ENCODE measurements around the gene YIPF7.
A peak's percentile ranks its signal among the peaks of the same experiment; 100 is the strongest.

The YIPF7 gene

DNA sequence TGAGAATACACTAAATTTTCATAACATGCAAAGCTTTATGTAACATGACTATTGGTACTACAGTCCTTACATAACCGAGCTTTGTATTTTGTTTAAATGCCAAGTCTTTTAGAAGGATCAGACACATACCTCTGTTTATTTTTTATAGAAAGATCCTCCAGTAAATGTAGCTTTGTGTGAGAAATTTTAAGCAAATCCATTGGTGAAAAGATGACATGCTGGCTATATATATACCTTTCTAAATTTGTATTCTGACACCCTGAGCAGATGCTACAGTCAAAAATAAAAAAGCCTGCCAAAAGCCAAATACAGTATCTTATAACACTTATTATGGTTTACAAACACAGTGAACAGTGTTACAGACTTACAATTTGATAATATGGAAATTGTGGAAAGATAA is at the start of gene YIPF7:
TSS of gene YIPF7 (minus strand) at position 201 of the 400 bp plus-strand sequence. CDS start 1,525 bp downstream, outside the sequence.
- no peak for DNase-seq (ENCODE audit: low read depth in 3 of 3)

GRCh38 chr4:44701037-44701436 is 49.6 kb upstream of the YIPF7 start:
- no peak for DNase-seq (ENCODE audit: low read depth in 3 of 3)

- DNase-seq (ENCODE audit: low read depth in 3 of 3) = no peak
Measured at GRCh38 chr4:44700427-44700826, 49.0 kb upstream of the YIPF7 start.

DNA sequence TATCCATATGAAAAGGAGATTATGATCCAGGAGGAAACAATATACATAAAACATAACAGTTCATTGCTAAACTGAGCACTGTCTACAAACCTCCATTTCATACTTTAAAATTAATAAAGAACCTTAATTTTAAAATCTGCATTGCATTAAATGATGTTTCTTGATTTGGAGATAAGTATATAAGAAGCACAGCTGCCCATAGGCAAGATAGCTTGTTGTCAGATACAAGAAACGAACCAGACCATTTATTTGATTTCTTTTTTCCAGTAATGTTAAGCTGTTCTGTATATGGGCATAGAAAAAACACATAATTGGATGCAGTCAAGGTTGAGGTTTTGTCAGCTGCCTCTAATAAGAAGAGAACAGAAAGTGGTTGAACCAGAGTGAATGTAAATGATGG is 33.2 kb upstream of the YIPF7 start:
- no peak for DNase-seq (ENCODE audit: low read depth in 3 of 3)

DNA sequence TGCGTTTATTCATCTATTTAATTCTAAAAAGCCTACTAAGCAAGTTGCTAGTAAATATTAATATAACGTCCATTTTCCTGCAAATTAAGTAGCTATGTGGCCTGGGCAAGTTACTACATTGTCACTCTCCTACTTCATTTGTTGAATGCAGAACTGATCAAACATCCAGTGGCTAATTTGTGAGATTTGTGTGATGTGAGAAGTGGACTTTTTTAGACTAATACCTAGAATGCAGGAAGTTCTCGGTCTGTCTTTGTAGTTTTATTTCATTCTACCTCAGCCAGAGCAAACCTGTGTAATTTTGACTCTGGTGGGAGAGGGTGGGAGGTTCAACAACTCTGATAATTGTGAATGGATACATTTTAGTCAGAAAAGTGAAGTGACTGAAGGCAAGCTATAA is 27.6 kb upstream of the YIPF7 start:
- no peak for DNase-seq (ENCODE audit: low read depth in 3 of 3)

- DNase-seq (ENCODE audit: low read depth in 3 of 3) = peak; percentile 83 to 85 (median 83)
Measured at GRCh38 chr4:44678094-44679041, 26.9 kb upstream of the YIPF7 start, which contains the start of gene GUF1. Gene GUF1 (plus strand): TSS chr4:44678420. CDS start chr4:44678623, 203 bp downstream.

DNA sequence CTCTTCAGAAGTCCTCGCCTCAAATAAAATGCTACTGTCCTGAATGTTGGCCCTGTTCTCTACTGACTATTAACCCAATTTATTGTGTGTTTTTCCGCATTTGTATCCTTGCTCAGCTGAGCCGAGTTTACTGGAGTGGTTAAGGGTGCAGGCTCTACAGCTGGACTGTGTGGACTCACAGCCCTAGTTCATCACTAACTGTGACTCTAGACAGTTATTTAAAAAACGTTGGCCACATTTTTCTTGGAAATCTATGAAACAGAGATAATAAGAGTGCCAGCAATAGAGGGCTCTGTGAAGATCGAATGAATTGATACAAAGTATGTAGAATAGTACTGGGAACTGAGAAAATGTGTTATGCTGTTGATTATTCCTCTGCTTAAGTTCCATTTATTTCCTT is 23.9 kb upstream of the YIPF7 start:
- DNase-seq (ENCODE audit: low read depth in 3 of 3) = no peak

DNA sequence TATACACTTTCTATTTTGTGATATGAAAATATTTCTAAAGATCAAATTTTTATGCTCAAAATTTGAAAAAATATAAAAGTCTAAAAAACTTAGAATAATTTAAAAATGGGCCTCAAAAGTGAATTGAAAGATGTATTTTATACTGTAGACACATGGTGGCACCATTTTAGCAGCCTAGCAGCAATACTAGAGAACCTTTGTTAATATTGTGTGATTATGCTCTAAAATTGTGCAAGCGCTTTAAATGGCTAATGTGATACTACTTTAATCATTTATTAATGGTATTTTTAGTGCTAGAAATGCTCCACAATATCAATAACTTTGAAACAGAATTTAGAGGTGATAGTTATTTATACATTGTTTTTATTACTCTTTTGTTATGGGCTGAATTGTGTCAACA is 23.0 kb upstream of the YIPF7 start:
- DNase-seq (ENCODE audit: low read depth in 3 of 3) = no peak

DNA sequence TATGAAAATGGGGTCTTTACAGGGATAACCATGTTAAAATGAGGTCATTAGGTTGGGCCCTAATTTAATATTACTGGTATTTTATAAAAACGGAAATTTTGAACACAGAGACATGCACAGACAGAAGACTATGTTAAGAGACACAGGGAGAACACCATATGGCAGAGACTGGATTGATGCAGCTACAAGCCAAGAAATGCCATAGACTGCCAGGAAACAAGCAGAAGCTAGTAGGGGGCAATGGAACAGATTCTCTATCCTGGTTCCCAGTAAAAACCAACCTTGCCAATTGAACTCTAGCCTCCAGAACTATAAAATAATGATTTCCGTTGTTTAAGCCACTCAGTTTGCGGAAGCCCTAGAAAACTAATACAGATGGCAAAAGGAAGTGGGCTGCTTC is 20.2 kb upstream of the YIPF7 start:
- no peak for DNase-seq (ENCODE audit: low read depth in 3 of 3)

- no peak for DNase-seq (ENCODE audit: low read depth in 3 of 3)
Measured at GRCh38 chr4:44670506-44671199, 19.2 kb upstream of the YIPF7 start.

DNA sequence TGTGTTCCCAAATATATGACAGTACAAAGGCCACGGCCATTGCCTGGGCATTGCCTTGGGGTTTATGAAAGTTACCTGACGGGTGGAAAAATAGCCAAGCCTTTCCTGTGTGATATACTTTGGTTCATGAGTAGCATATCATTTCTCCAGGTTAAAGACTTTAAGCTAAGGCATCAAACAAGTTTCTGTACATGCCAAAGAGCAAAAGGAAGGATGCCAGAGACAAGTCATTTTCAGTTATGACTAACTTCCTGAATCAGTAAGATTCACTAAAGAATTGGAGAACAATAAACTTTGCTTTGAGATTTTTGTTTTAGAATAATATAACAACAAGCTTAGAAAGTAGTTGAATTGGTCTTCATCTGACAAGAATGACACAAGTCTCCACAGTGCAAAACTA is 17.1 kb upstream of the YIPF7 start:
- DNase-seq (ENCODE audit: low read depth in 3 of 3) = no peak

GRCh38 chr4:44663539-44664263 is 12.3 kb upstream of the YIPF7 start:
- no peak for DNase-seq (ENCODE audit: low read depth in 3 of 3)

DNA sequence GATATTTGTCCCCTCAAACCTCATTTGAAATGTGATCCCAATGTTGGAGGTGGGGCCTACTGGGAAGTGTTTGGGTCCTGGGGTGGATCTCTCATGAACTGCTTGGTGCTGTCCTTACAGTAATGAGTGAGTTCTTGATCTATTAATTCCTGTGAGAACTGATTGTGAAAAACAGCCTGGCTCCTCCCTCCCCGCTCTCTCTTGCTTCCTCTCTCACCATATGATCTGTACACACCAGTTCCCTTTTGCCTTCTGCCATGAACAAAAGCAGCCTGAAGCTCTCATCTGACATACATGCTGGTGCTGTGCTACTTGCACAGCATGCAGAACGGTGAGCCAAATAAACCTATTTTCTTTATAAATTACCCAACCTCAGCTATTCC is 11.2 kb upstream of the YIPF7 start:
- DNase-seq (ENCODE audit: low read depth in 3 of 3) = no peak

DNA sequence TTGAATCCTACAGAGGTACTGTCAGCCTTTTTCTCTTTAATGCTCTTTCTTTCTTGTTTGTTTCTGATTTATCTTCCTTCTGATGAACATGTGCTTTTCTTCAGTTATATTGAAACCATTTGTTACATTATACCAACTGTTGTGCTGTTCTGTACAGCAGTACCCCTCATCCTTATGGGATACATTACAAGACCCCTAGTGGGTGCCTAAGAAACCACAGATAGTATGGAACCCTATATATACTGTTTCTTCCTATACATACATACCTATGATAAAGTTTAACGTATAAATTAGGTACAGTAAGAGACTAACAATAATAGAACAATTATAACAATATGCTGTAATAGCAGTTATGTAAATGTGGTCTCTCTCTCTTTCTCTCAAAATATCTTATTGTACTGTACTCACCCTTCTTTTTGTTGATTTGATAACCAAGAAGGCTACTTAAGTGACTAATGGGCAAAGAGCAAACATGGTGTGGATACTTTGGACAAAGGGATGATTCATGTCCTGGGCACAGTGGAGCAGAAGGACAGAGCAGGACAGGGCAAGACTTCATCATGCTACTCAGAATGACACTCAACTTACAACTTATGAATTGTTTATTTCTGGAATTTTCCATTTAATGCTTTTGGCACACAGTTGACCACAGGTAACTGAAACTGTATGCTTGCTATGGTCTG is 10.7 kb upstream of the YIPF7 start:
- DNase-seq (ENCODE audit: low read depth in 3 of 3) = no peak

DNA sequence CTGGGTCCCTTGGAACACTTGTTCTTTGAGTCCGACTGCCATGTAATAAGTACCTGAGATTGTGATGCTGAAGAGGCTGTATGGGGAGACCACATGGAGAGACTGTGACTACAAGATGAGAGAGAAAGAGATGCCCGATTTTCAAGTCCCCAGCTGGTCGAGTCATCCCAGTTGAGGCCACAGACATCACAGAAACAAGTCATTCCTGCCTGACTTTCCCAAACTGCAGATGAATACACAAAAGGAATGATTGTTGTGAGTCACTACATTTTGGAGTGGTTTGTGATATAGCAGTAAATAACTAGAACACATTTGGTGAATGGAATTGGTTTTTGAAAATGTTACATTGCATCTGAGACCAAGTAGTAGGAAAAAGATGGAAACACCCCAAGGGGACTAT is 9.0 kb upstream of the YIPF7 start:
- DNase-seq (ENCODE audit: low read depth in 3 of 3) = no peak

GRCh38 chr4:44652002-44652401 is 577 bp upstream of the YIPF7 start:
- no peak for DNase-seq (ENCODE audit: low read depth in 3 of 3)

DNA sequence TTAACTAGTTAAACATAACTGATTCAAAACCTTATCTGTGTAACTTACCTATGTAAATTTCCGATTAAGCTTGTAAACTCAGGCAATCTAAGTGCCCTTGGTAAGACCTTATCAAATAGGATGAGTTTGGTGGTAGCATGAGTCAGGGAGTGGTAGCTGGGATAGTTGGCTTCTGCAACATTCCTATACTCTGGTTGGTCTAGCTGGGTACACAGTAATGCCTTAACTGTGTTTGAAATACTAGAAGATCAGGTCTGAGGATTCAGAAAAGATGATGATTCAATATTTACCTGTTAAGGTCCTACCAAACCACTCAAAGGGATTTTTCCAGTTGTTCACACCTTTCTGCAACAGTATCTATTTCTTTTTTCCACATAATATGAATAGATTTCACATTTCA is 5.3 kb downstream of the YIPF7 start:
- no peak for DNase-seq (ENCODE audit: low read depth in 3 of 3)

GRCh38 chr4:44638091-44638490 is 13.3 kb downstream of the YIPF7 start:
- no peak for DNase-seq (ENCODE audit: low read depth in 3 of 3)

DNA sequence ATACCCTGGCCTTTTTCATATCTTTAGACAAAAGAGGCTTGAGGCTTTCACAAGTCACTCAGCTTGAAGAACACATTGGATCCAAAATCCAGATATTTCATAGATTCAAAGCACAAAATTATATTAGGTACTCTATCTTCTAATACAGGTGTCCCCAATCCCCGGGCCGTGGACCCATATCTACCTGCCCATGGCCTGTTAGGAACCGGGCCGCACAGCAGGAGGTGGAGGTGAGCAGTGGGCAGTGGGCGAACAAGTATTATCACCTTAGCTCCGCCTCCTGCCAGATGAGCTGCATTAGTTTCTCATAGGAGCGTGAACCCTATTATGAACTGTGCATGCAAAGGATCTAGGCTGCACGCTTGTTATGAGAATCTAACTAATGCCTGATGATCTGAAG is 18.7 kb downstream of the YIPF7 start:
- DNase-seq (ENCODE audit: low read depth in 3 of 3) = no peak

GRCh38 chr4:44632089-44632488 is 19.3 kb downstream of the YIPF7 start:
- no peak for DNase-seq (ENCODE audit: low read depth in 3 of 3)

- DNase-seq (ENCODE audit: low read depth in 3 of 3) = peak; percentile 6 to 15 (median 6)
Measured at GRCh38 chr4:44629280-44629866, 22.1 kb downstream of the YIPF7 start.
